Putamen (tissue), 1 donor: ENCODE measurements around the gene SLC22A3.
"Not testable (repeated sequence)": the region's sequence is repeated elsewhere in the genome, so short reads cannot be mapped to it uniquely, and the experiment has no call there.

ENCODE experiments used
- DNase-seq: peaks from one replicate; pipeline ENCODE4 v3.0.0-alpha.2; 2016; ENCODE audit warnings: low spot score

The SLC22A3 gene

GRCh38 chr6:160348223-160349019 is at the start of gene SLC22A3:
Gene SLC22A3, plus strand, starts transcription at chr6:160348378. Its CDS starts 42 bp downstream, at chr6:160348420.
- DNase-seq: no peak

GRCh38 chr6:160299559-160299958 is 48.6 kb upstream of the SLC22A3 start:
- no peak for DNase-seq

- no peak for DNase-seq
Observed at GRCh38 chr6:160300076-160300695, 48.0 kb upstream of the SLC22A3 start.

GRCh38 chr6:160301339-160301738 is 46.8 kb upstream of the SLC22A3 start:
- DNase-seq: no peak

GRCh38 chr6:160302431-160303082 is 45.6 kb upstream of the SLC22A3 start:
- DNase-seq: not testable (repeated sequence)

- no peak for DNase-seq
Observed at GRCh38 chr6:160303806-160304205, 44.4 kb upstream of the SLC22A3 start.

- DNase-seq: peak; percentile 42
Observed at GRCh38 chr6:160305926-160306713, 42.1 kb upstream of the SLC22A3 start.

GRCh38 chr6:160309718-160310117 is 38.5 kb upstream of the SLC22A3 start:
- DNase-seq: no peak

- DNase-seq: no peak
Observed at GRCh38 chr6:160312900-160313299, 35.3 kb upstream of the SLC22A3 start.

- no peak for DNase-seq
Observed at GRCh38 chr6:160315310-160315709, 32.9 kb upstream of the SLC22A3 start.

GRCh38 chr6:160316261-160316660 is 31.9 kb upstream of the SLC22A3 start:
- no peak for DNase-seq

GRCh38 chr6:160319246-160319645 is 28.9 kb upstream of the SLC22A3 start:
- no peak for DNase-seq

GRCh38 chr6:160321729-160322505 is 26.3 kb upstream of the SLC22A3 start:
- no peak for DNase-seq

GRCh38 chr6:160327981-160328380 is 20.2 kb upstream of the SLC22A3 start:
- no peak for DNase-seq

GRCh38 chr6:160328447-160328846 is 19.7 kb upstream of the SLC22A3 start:
- no peak for DNase-seq

- no peak for DNase-seq
Observed at GRCh38 chr6:160329188-160329587, 19.0 kb upstream of the SLC22A3 start.

GRCh38 chr6:160330619-160331018 is 17.6 kb upstream of the SLC22A3 start:
- DNase-seq: no peak

GRCh38 chr6:160331204-160331603 is 17.0 kb upstream of the SLC22A3 start:
- no peak for DNase-seq

GRCh38 chr6:160331753-160332152 is 16.4 kb upstream of the SLC22A3 start:
- no peak for DNase-seq

- DNase-seq: no peak
Observed at GRCh38 chr6:160333101-160333500, 15.1 kb upstream of the SLC22A3 start.

- no peak for DNase-seq
Observed at GRCh38 chr6:160333841-160334240, 14.3 kb upstream of the SLC22A3 start.
